MM.1S (cell line): ENCODE data around the gene NALCN.

Experiments used
- DNase-seq: peaks from one replicate; pipeline ENCODE4 v3.0.0-alpha.2; 2015
- H2AFZ ChIP-seq: fragments of 300-600 bp; sonication (generic); 2 replicates; pipeline ENCODE4 v1.6.0; 2016; ENCODE audit warnings: antibody characterized with exemption, low read length
- H3F3A ChIP-seq: fragments of 300-600 bp; sonication (generic); 2 replicates; pipeline ENCODE4 v1.6.1; 2016; ENCODE audit warnings: mild to moderate bottlenecking, antibody characterized with exemption, low read length, moderate library complexity, mixed read lengths; ENCODE audit not compliant: insufficient read depth
- H3K27ac ChIP-seq: fragments of 300-600 bp; sonication (generic); 2 replicates; pipeline ENCODE4 v1.5.1; 2016; ENCODE audit warnings: mild to moderate bottlenecking, low read length
- H3K27me3 ChIP-seq: fragments of 300-600 bp; sonication (generic); replicated peaks from 2 replicates; pipeline ENCODE4 v1.6.0; 2016; ENCODE audit warnings: low read length; ENCODE audit not compliant: insufficient read depth
- H3K36me3 ChIP-seq: fragments of 300-600 bp; sonication (generic); replicated peaks from 2 replicates; pipeline ENCODE4 v1.6.1; 2016; ENCODE audit warnings: mild to moderate bottlenecking, low read length, mixed read lengths; ENCODE audit not compliant: insufficient read depth
- H3K4me1 ChIP-seq: fragments of 300-600 bp; sonication (generic); 2 replicates; pipeline ENCODE4 v1.6.1; 2016; ENCODE audit warnings: low read length, mixed read lengths
- H3K4me2 ChIP-seq: fragments of 300-600 bp; sonication (generic); 2 replicates; pipeline ENCODE4 v1.6.0; 2016; ENCODE audit warnings: low read depth, low read length
- H3K4me3 ChIP-seq: fragments of 300-600 bp; sonication (generic); 2 replicates; pipeline ENCODE4 v1.5.1; 2016; ENCODE audit warnings: low read length, mixed read lengths
- H3K79me2 ChIP-seq: fragments of 300-600 bp; sonication (generic); 2 replicates; pipeline ENCODE4 v1.6.1; 2016; ENCODE audit warnings: mixed run types, low read length, mixed read lengths
- H3K9ac ChIP-seq: fragments of 300-600 bp; sonication (generic); 2 replicates; pipeline ENCODE4 v1.6.1; 2016; ENCODE audit warnings: low read length, mixed read lengths
- H3K9me2 ChIP-seq: fragments of 300-600 bp; sonication (generic); replicated peaks from 2 replicates; pipeline ENCODE4 v1.6.1; 2016; ENCODE audit warnings: mild to moderate bottlenecking, low read length, mixed read lengths; ENCODE audit not compliant: insufficient read depth
- H3K9me3 ChIP-seq: fragments of 300-600 bp; sonication (generic); replicated peaks from 2 replicates; pipeline ENCODE4 v1.6.1; 2016; ENCODE audit warnings: mild to moderate bottlenecking, low read length, mixed read lengths; ENCODE audit not compliant: insufficient read depth
- H4K20me1 ChIP-seq: fragments of 300-600 bp; sonication (generic); 2 replicates; pipeline ENCODE4 v1.6.1; 2016; ENCODE audit warnings: mild to moderate bottlenecking, low read length, moderate library complexity, mixed read lengths; ENCODE audit not compliant: insufficient read depth
- CTCF ChIP-seq: fragments of 300-600 bp; sonication (generic); IDR thresholded peaks from 2 replicates; pipeline ENCODE4 v1.5.1; 2016; ENCODE audit warnings: antibody characterized with exemption, low read length, mixed read lengths
- EZH2 ChIP-seq: fragments of 300-600 bp; sonication (generic); optimal IDR thresholded peaks from 2 replicates; pipeline ENCODE3; 2017; ENCODE audit warnings: low read depth, mild to moderate bottlenecking, antibody characterized with exemption, low read length, mixed read lengths
- EZH2phosphoT487 ChIP-seq: fragments of 300-600 bp; sonication (generic); IDR thresholded peaks from 2 replicates; pipeline ENCODE4 v1.6.1; 2018; ENCODE audit warnings: antibody characterized with exemption, low read length

Gene NALCN

DNA sequence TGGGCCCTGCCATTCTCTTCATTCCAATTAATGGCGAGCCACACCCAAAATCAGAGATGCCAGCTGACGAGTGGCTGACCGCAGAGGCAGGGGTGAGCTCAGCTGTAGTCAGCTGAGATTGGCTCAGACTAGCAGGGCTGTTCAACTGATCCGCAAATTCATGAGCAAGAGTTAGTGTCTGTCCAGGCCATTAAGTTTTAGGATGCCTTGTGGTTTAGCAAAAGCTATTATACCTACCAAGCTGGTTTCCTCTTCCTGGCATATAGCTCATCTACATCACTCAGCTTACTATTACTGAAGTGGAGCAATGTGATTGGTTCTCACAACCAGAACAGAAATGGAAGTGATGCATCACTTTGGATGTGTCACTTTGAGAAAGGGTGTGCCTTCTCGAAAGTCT lies 148.7 kb downstream of the NALCN start:
- Histone ChIP-seq H3K4me2 (no peak overlapping the region), H3K79me2 (no peaks in the 10 kb centered on the region), H3K4me1 (no peaks in the 10 kb centered on the region), H3K9me3 (no peaks in the 10 kb centered on the region), H3K36me3 (no peaks in the 10 kb centered on the region), H3K27me3 (no peaks in the 10 kb centered on the region), H3K9ac (no peak overlapping the region), H4K20me1 (no peaks in the 10 kb centered on the region), H3F3A (no peaks in the 10 kb centered on the region), H3K27ac (no peak overlapping the region), H3K9me2 (no peaks in the 10 kb centered on the region), H2AFZ (no peak overlapping the region), H3K4me3 (no peak overlapping the region)
- no peak for DNase-seq
- TF ChIP-seq EZH2phosphoT487 (no peak), EZH2 (no peak), CTCF (no peak)

- no peaks in the 10 kb centered on the region for H4K20me1 ChIP-seq
- no peaks in the 10 kb centered on the region for H3K4me1 ChIP-seq
- no peaks in the 10 kb centered on the region for H3K9me2 ChIP-seq
- no peak overlapping the region for H2AFZ ChIP-seq
- peak; percentile 30 for DNase-seq
- no peak overlapping the region for H3K4me2 ChIP-seq
- no peaks in the 10 kb centered on the region for H3K9me3 ChIP-seq
- no peak overlapping the region for H3K27ac ChIP-seq
- no peaks in the 10 kb centered on the region for H3F3A ChIP-seq
- no peak overlapping the region for H3K9ac ChIP-seq
- no peaks in the 10 kb centered on the region for H3K27me3 ChIP-seq
- H3K79me2 ChIP-seq: no peaks in the 10 kb centered on the region
- TF ChIP-seq EZH2phosphoT487: no peak
- no peak for TF ChIP-seq CTCF
- TF ChIP-seq EZH2: no peak
- no peak overlapping the region for H3K4me3 ChIP-seq
- H3K36me3 ChIP-seq: no peaks in the 10 kb centered on the region
These were observed 150.4 kb downstream of the NALCN start for GRCh38 chr13:101265934-101266333.

GRCh38 chr13:101264931-101265330 lies 151.4 kb downstream of the NALCN start:
- TF ChIP-seq EZH2phosphoT487: no peak
- no peak for TF ChIP-seq CTCF
- TF ChIP-seq EZH2: no peak
- DNase-seq: no peak
- no peak overlapping the region for H3K4me2 ChIP-seq

More at GRCh38 chr13:101264931-101265330, 151.4 kb downstream of the NALCN start:
- Histone ChIP-seq H3K79me2 (no peaks in the 10 kb centered on the region), H3K9me2 (no peaks in the 10 kb centered on the region), H3K27me3 (no peaks in the 10 kb centered on the region), H2AFZ (no peak overlapping the region), H3K4me1 (no peaks in the 10 kb centered on the region), H3K36me3 (no peaks in the 10 kb centered on the region), H3K4me3 (no peak overlapping the region), H3K9ac (no peak overlapping the region), H3F3A (no peaks in the 10 kb centered on the region), H3K9me3 (no peaks in the 10 kb centered on the region), H4K20me1 (no peaks in the 10 kb centered on the region), H3K27ac (no peak overlapping the region)
